ENCODE data around the gene COL9A1. TPM values are rescaled to one million over a fixed set of nuclear protein-coding genes. Genes with fewer than 3 reads are reported as not detected.
A peak's percentile ranks its signal among the peaks of the same experiment; 100 is the strongest.

The COL9A1 gene
- total RNA-seq, 1 donor from 2014 or later, result 8.7 TPM

GRCh38 chr6:70252604-70253003 lies 50.3 kb downstream of the COL9A1 start:
- no peak overlapping the region for H3K27ac Mint-ChIP-seq
- no peak for TF ChIP-seq CTCF (IDR thresholded peaks at IDR 0.05; ENCODE audit: unreplicated experiment)
- DNase-seq (ENCODE audit: low spot score in 2 of 2, unreplicated experiment in 2 of 2), result no peak
- peaks cover 4% of the 10 kb centered on the region for H3K27me3 Mint-ChIP-seq (ENCODE audit: low read depth)
- H3K4me1 Mint-ChIP-seq, result peaks cover 6% of the 10 kb centered on the region
- H3K9me3 Mint-ChIP-seq, result no peaks in the 10 kb centered on the region
- H3K4me3 Mint-ChIP-seq, result no peak overlapping the region
- H3K36me3 Mint-ChIP-seq, result no peaks in the 10 kb centered on the region

- H3K36me3 Mint-ChIP-seq, result no peaks in the 10 kb centered on the region
- no peak for TF ChIP-seq CTCF (IDR thresholded peaks at IDR 0.05; ENCODE audit: unreplicated experiment)
- H3K4me1 Mint-ChIP-seq, result peaks cover 26% of the 10 kb centered on the region
- H3K27me3 Mint-ChIP-seq (ENCODE audit: low read depth), result no peaks in the 10 kb centered on the region
- H3K27ac Mint-ChIP-seq, result no peak overlapping the region
- no peak overlapping the region for H3K4me3 Mint-ChIP-seq
- DNase-seq (ENCODE audit: low spot score in 2 of 2, unreplicated experiment in 2 of 2), result no peak
- no peaks in the 10 kb centered on the region for H3K9me3 Mint-ChIP-seq
These were observed 56.8 kb downstream of the COL9A1 start for GRCh38 chr6:70246118-70246517.

- Mint-ChIP-seq H3K4me3 (no peak overlapping the region), H3K27ac (peak overlapping the region; percentile 47), H3K9me3 (no peaks in the 10 kb centered on the region), H3K36me3 (no peaks in the 10 kb centered on the region), H3K4me1 (peaks cover 20% of the 10 kb centered on the region), H3K27me3 (ENCODE audit: low read depth) (peaks cover 7% of the 10 kb centered on the region)
- no peak for TF ChIP-seq CTCF (IDR thresholded peaks at IDR 0.05; ENCODE audit: unreplicated experiment)
- no peak for DNase-seq (ENCODE audit: low spot score in 2 of 2, unreplicated experiment in 2 of 2)
These were observed 60.9 kb downstream of the COL9A1 start for GRCh38 chr6:70241991-70242420.

- Mint-ChIP-seq H3K4me3 (no peak overlapping the region), H3K27me3 (ENCODE audit: low read depth) (peaks cover 9% of the 10 kb centered on the region), H3K36me3 (no peaks in the 10 kb centered on the region), H3K27ac (no peak overlapping the region), H3K9me3 (no peaks in the 10 kb centered on the region), H3K4me1 (peaks cover 22% of the 10 kb centered on the region)
- TF ChIP-seq CTCF (IDR thresholded peaks at IDR 0.05; ENCODE audit: unreplicated experiment), result no peak
- no peak for DNase-seq (ENCODE audit: low spot score in 2 of 2, unreplicated experiment in 2 of 2)
These were observed 61.9 kb downstream of the COL9A1 start for GRCh38 chr6:70241031-70241430.

- peaks cover 6% of the 10 kb centered on the region for H3K4me1 Mint-ChIP-seq
- H3K36me3 Mint-ChIP-seq, result no peaks in the 10 kb centered on the region
- H3K9me3 Mint-ChIP-seq, result no peaks in the 10 kb centered on the region
- H3K27me3 Mint-ChIP-seq (ENCODE audit: low read depth), result peaks cover 9% of the 10 kb centered on the region
- H3K4me3 Mint-ChIP-seq, result no peak overlapping the region
- no peak for DNase-seq (ENCODE audit: low spot score in 2 of 2, unreplicated experiment in 2 of 2)
- H3K27ac Mint-ChIP-seq, result no peak overlapping the region
- TF ChIP-seq CTCF (IDR thresholded peaks at IDR 0.05; ENCODE audit: unreplicated experiment), result no peak
These were observed 66.5 kb downstream of the COL9A1 start for GRCh38 chr6:70236343-70236742.

Data from mesothelial cell of epicardium (in vitro differentiated cells).